Karpas-422 (cell line): ENCODE results near the gene MRPL40. TPM values are rescaled to one million over a fixed set of nuclear protein-coding genes. Genes with fewer than 3 reads are reported as not detected.

Experiments used
- DNase-seq: peaks from one replicate; pipeline ENCODE4 v3.0.0-alpha.2; 2015
- H2AFZ ChIP-seq: fragments of 200-600 bp; sonication (generic); 2 replicates; pipeline ENCODE4 v1.6.1; 2014; ENCODE audit warnings: antibody characterized with exemption, low read length, mixed read lengths
- H3K27ac ChIP-seq: fragments of 200-600 bp; sonication (generic); 2 replicates; pipeline ENCODE4 v1.5.1; 2014; ENCODE audit warnings: mild to moderate bottlenecking, low read length, moderate library complexity
- H3K27me3 ChIP-seq: fragments of 200-600 bp; sonication (generic); 2 replicates; pipeline ENCODE4 v1.6.1; 2014; ENCODE audit warnings: low read length, mixed read lengths
- H3K36me3 ChIP-seq: fragments of 200-600 bp; sonication (generic); 2 replicates; pipeline ENCODE4 v1.6.1; 2014; ENCODE audit warnings: low read length, mixed read lengths; ENCODE audit not compliant: insufficient read depth
- H3K4me1 ChIP-seq: fragments of 200-600 bp; sonication (generic); 2 replicates; pipeline ENCODE4 v1.6.1; 2014; ENCODE audit warnings: mild to moderate bottlenecking, low read length, mixed read lengths
- H3K4me2 ChIP-seq: fragments of 200-600 bp; sonication (generic); 2 replicates; pipeline ENCODE4 v1.6.1; 2014; ENCODE audit warnings: low read length, low read depth, mild to moderate bottlenecking; ENCODE audit not compliant: poor library complexity, severe bottlenecking
- H3K4me3 ChIP-seq: fragments of 200-600 bp; sonication (generic); 2 replicates; pipeline ENCODE4 v1.5.1; 2014; ENCODE audit warnings: mild to moderate bottlenecking, antibody characterized with exemption, low read length, mixed read lengths
- H3K79me2 ChIP-seq: fragments of 200-600 bp; sonication (generic); 2 replicates; pipeline ENCODE4 v1.6.1; 2014; ENCODE audit warnings: mild to moderate bottlenecking, low read length, mixed read lengths
- H3K9ac ChIP-seq: fragments of 200-600 bp; sonication (generic); 2 replicates; pipeline ENCODE4 v1.6.0; 2014; ENCODE audit warnings: low read length
- H3K9me2 ChIP-seq: fragments of 200-600 bp; sonication (generic), shearing (Covaris generic); replicated peaks from 2 replicates; pipeline ENCODE4 v1.6.0; 2014; ENCODE audit warnings: mild to moderate bottlenecking, low read length, moderate library complexity; ENCODE audit not compliant: insufficient read depth
- H3K9me3 ChIP-seq: fragments of 300-700, 200-600 bp; sonication (generic); 2 replicates; pipeline ENCODE4 v1.6.1; 2014; ENCODE audit warnings: low read length, mixed read lengths
- H4K20me1 ChIP-seq: fragments of 200-600 bp; sonication (generic); 2 replicates; pipeline ENCODE4 v1.6.1; 2014; ENCODE audit warnings: mild to moderate bottlenecking, antibody characterized with exemption, low read length, low read depth; ENCODE audit not compliant: insufficient read depth
- total RNA-seq: library from RNA; depleted of rRNA; stranded (reverse); fragments of >200 nt; shearing (Covaris generic); gene quantifications from 2 replicates; pipeline ENCODE4 v1.2.3, GENCODE V29; 2014; ENCODE audit warnings: low replicate concordance

MRPL40 gene
- total RNA-seq, 1 experiment from 2014 or later, result 62.5 TPM

GRCh38 chr22:19410941-19411689 lies 21.2 kb upstream of the MRPL40 start:
- peaks cover 67% of the 10 kb centered on the region for H3K79me2 ChIP-seq
- no peak overlapping the region for H3K4me2 ChIP-seq
- no peaks in the 10 kb centered on the region for H3K27me3 ChIP-seq
- H3K9me3 ChIP-seq, result no peaks in the 10 kb centered on the region
- H3K27ac ChIP-seq, result no peak overlapping the region
- no peak overlapping the region for H3K9ac ChIP-seq
- H4K20me1 ChIP-seq, result peaks cover 25% of the 10 kb centered on the region
- no peaks in the 10 kb centered on the region for H3K4me1 ChIP-seq
- no peaks in the 10 kb centered on the region for H3K9me2 ChIP-seq
- no peak overlapping the region for H3K4me3 ChIP-seq
- H3K36me3 ChIP-seq, result peaks cover 30% of the 10 kb centered on the region; the same call in 1 of the 2 replicates
- no peak for DNase-seq
- H2AFZ ChIP-seq, result no peak overlapping the region

GRCh38 chr22:19411690-19412045 lies 20.7 kb upstream of the MRPL40 start:
- Histone ChIP-seq H2AFZ (no peak overlapping the region), H3K4me1 (no peaks in the 10 kb centered on the region), H3K27me3 (no peaks in the 10 kb centered on the region), H3K9me3 (no peaks in the 10 kb centered on the region), H4K20me1 (peaks cover 25% of the 10 kb centered on the region), H3K9me2 (no peaks in the 10 kb centered on the region), H3K9ac (no peak overlapping the region), H3K36me3 (peaks cover 24% of the 10 kb centered on the region; the same call in 1 of the 2 replicates), H3K4me2 (no peak overlapping the region), H3K27ac (no peak overlapping the region), H3K79me2 (peaks cover 73% of the 10 kb centered on the region), H3K4me3 (no peak overlapping the region)
- DNase-seq, result no peak

DNA sequence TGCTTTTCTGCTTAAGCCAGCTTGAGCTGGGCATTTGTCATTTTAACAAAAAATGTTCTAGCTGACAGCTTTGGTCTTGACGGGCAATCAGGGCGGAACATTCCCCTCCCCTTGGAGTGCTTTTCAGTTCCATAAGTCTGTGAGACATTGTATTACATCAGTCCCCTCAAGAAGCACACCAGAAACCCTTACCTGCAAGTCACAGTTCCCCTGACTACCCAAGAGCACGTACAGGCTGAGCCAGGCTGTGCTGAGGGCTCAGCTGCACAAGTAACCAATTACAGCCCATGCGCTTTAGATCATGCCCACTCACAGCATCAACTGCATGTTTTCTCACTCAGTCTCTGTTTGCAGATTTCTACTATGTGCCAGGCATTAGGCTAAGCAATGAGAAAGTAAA lies 19.9 kb upstream of the MRPL40 start:
- Histone ChIP-seq H3K4me1 (no peaks in the 10 kb centered on the region), H3K4me3 (no peak overlapping the region), H3K9me3 (no peaks in the 10 kb centered on the region), H3K4me2 (no peak overlapping the region), H3K79me2 (peaks cover 75% of the 10 kb centered on the region), H2AFZ (no peak overlapping the region), H3K9me2 (no peaks in the 10 kb centered on the region), H3K27ac (no peak overlapping the region), H4K20me1 (peaks cover 25% of the 10 kb centered on the region), H3K36me3 (peaks cover 18% of the 10 kb centered on the region; the same call in 1 of the 2 replicates), H3K9ac (no peak overlapping the region), H3K27me3 (no peaks in the 10 kb centered on the region)
- DNase-seq, result no peak

DNA sequence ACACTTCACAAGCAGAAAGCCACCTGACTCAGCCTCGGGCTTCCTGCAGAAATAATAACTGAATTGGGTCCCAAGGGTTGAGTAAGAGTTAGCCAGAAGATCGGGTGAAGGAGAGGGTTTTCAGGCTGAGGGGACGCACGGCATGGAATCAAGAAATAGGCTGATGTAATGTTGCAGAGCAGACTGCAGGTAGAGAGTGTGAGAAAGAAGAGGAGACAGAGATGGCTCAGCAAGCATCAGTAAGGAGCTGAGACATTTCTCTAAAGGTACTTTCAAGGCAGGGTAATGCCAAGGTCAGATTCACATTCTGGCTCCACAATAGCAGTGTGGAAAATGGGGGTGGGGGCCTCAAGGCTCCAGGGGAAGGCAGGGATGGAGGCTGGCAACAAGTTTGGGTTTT lies 19.4 kb upstream of the MRPL40 start:
- H3K27me3 ChIP-seq, result no peaks in the 10 kb centered on the region
- H3K4me1 ChIP-seq, result no peaks in the 10 kb centered on the region
- H4K20me1 ChIP-seq, result peaks cover 29% of the 10 kb centered on the region
- H3K79me2 ChIP-seq, result peaks cover 79% of the 10 kb centered on the region
- no peaks in the 10 kb centered on the region for H3K9me3 ChIP-seq
- no peak overlapping the region for H2AFZ ChIP-seq
- H3K9ac ChIP-seq, result no peak overlapping the region
- no peak overlapping the region for H3K4me2 ChIP-seq
- H3K9me2 ChIP-seq, result no peaks in the 10 kb centered on the region
- H3K36me3 ChIP-seq, result peaks cover 14% of the 10 kb centered on the region; the same call in 1 of the 2 replicates
- no peak overlapping the region for H3K27ac ChIP-seq
- H3K4me3 ChIP-seq, result no peak overlapping the region
- no peak for DNase-seq

DNA sequence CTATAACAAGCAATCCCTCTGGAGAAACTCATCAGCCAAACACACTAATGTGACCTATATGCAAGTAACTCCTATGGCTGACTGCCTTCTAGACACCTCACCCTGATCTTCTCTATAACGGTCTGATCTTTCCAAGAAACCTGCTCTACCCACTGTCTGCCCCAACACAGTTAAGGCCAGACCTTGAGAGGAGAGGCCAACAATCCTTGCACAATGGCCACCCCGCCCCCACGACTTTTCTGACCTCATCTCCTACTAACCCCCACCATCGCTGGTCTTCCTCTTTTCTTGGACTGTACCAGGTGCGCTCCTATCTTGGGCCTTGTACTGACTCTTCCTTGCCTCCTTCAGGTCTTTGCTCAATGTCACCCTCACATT lies 13.3 kb upstream of the MRPL40 start:
- Histone ChIP-seq H3K4me3 (no peak overlapping the region), H2AFZ (no peak overlapping the region), H3K9me3 (no peaks in the 10 kb centered on the region), H3K27ac (peak overlapping the region; percentile 73), H3K36me3 (no peaks in the 10 kb centered on the region), H4K20me1 (peaks cover 19% of the 10 kb centered on the region; the same call in 1 of the 2 replicates), H3K9me2 (no peaks in the 10 kb centered on the region), H3K9ac (no peak overlapping the region), H3K4me2 (peak overlapping the region; percentile 25), H3K27me3 (no peaks in the 10 kb centered on the region), H3K4me1 (peaks cover 32% of the 10 kb centered on the region), H3K79me2 (peaks cover 100% of the 10 kb centered on the region)
- DNase-seq, result peak; percentile 59

DNA sequence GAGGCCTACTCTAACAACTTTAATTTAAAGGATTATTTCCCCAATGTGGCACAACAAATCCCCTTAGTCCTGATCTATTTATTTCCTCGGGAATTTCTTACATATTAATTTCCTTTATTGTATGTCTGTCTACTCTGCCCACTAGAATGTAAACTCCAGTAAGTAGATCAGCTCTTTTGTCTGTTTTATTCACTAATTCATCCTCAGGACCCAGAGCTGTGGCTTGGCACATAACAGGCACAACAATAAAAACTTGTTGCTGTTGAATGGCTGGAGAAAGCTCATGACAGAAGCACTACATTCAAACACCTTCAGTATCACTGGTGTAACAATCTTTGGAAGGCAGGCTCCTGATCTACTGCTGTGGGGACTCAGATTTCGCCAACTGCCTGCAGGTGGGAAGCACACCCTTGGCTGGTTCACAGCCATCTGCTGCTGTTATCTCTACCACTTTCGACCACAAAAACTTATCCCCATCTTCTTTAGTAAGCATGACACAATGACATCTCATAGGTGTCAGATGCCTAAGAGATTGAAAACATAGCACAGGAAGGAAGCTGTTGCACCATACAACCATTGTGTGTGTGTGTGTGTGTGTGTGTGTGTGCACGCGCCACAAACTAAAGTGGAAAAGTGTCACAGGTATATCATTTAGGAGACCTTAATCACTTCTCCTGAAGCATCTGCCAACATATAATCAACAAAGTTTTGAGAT lies 12.7 kb upstream of the MRPL40 start:
- Histone ChIP-seq H3K4me2 (peak overlapping the region; percentile 25), H3K4me3 (no peak overlapping the region), H3K36me3 (0 out of 2 replicates have a peak, but pooled peaks cover 4% of the 10 kb centered on the region), H3K9me3 (no peaks in the 10 kb centered on the region), H3K27ac (peak overlapping the region; percentile 73), H3K9me2 (no peaks in the 10 kb centered on the region), H2AFZ (no peak overlapping the region), H3K4me1 (peaks cover 37% of the 10 kb centered on the region), H3K9ac (no peak overlapping the region), H4K20me1 (peaks cover 23% of the 10 kb centered on the region; the same call in 1 of the 2 replicates), H3K79me2 (peaks cover 100% of the 10 kb centered on the region), H3K27me3 (no peaks in the 10 kb centered on the region)
- no peak for DNase-seq

- H3K4me2 ChIP-seq, result no peak overlapping the region
- DNase-seq, result no peak
Measured at GRCh38 chr22:19420321-19420720, 12.0 kb upstream of the MRPL40 start.

More at GRCh38 chr22:19420321-19420720, 12.0 kb upstream of the MRPL40 start:
- H3K27ac ChIP-seq, result peak overlapping the region; percentile 73; the same call in 1 of the 2 replicates
- H3K36me3 ChIP-seq, result 0 out of 2 replicates have a peak, but pooled peaks cover 4% of the 10 kb centered on the region
- no peak overlapping the region for H3K4me3 ChIP-seq
- H3K9me3 ChIP-seq, result no peaks in the 10 kb centered on the region
- H3K27me3 ChIP-seq, result no peaks in the 10 kb centered on the region
- H2AFZ ChIP-seq, result no peak overlapping the region
- peaks cover 100% of the 10 kb centered on the region for H3K79me2 ChIP-seq
- no peaks in the 10 kb centered on the region for H3K9me2 ChIP-seq
- H4K20me1 ChIP-seq, result peaks cover 26% of the 10 kb centered on the region; the same call in 1 of the 2 replicates
- no peak overlapping the region for H3K9ac ChIP-seq
- peaks cover 43% of the 10 kb centered on the region for H3K4me1 ChIP-seq
